ENCODE data around the gene ASIC3.

The ASIC3 gene

DNA sequence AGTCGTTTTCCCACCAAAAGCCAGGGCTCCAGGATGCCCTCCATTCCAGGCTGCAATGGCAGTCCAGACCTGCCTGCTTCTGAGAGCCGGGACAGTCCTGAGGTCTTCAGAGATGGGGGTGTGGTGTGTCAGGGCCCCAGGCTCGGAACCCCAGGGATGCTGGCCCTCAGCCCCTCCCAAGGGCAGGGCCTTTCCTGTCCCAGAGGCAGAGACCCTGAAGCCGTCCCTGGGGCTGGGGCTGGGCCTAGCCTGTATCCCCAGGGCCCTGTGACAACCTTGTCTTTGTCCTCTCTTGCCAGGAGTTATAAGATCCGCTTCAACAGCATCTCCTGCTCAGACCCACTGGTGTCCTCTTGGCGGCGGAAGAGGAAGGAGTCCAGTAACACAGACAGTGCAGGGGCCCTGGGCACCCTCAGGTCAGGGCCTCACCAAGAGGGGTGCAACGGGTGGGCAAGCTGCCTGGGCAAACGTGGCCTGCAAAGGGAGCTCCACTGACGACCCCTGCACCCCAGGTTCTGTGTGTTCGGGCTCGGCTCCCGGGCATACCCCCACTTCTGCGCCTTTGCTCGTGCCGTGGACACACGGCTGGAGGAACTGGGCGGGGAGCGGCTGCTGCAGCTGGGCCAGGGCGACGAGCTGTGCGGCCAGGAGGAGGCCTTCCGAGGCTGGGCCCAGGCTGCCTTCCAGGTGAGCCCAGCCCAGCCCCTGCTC, 41.6 kb upstream of the ASIC3 start:
- TF ChIP-seq, protein P1, sequence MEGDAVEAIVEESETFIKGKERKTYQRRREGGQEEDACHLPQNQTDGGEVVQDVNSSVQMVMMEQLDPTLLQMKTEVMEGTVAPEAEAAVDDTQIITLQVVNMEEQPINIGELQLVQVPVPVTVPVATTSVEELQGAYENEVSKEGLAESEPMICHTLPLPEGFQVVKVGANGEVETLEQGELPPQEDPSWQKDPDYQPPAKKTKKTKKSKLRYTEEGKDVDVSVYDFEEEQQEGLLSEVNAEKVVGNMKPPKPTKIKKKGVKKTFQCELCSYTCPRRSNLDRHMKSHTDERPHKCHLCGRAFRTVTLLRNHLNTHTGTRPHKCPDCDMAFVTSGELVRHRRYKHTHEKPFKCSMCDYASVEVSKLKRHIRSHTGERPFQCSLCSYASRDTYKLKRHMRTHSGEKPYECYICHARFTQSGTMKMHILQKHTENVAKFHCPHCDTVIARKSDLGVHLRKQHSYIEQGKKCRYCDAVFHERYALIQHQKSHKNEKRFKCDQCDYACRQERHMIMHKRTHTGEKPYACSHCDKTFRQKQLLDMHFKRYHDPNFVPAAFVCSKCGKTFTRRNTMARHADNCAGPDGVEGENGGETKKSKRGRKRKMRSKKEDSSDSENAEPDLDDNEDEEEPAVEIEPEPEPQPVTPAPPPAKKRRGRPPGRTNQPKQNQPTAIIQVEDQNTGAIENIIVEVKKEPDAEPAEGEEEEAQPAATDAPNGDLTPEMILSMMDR (conservative IDR thresholded peaks at IDR 0.05; ENCODE audit: low read length), result no peak
- TF ChIP-seq EZH2phosphoT487 (IDR thresholded peaks at IDR 0.05; ENCODE audit: borderline replicate concordance), result no peak

DNA sequence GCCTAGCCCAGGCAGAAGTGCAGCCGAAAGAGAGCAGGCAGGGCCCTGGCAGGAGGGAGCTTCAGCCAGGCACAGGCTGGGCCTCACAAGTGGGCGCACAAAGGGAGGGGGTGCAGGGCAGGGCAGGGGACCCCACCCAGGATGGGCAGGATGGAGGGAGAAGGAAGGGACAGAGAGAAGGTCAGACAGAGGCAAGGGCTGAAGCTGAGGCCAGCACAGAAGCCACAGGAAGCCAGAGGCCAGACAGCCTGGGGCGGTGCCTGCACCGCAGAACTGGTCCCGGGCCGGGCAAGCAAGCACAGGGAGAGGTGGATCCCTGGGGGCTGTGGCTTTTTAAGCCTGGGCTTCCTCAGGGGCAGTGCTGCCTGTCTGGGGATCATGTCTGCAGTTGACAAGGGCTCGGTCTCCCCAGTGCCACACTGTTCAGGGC, 40.8 kb upstream of the ASIC3 start:
- H3K4me3 ChIP-seq (ENCODE audit: low read length, poor library complexity, severe bottlenecking), result peak overlapping the region; percentile 74
- peak overlapping the region; percentile 82 for H3K4me2 ChIP-seq (ENCODE audit: low read depth, low read length, poor library complexity, severe bottlenecking)
- no peaks in the 10 kb centered on the region for H3K9me2 ChIP-seq (replicated peaks; ENCODE audit: low read depth, low read length)
- H3K27me3 ChIP-seq (ENCODE audit: insufficient read depth, low read length, poor library complexity, severe bottlenecking), result no peaks in the 10 kb centered on the region
- H3K9me3 ChIP-seq (ENCODE audit: insufficient read depth, low read depth, low read length), result no peaks in the 10 kb centered on the region
- H3K36me3 ChIP-seq (ENCODE audit: insufficient read depth, low read length), result no peaks in the 10 kb centered on the region
- H3K4me1 ChIP-seq (ENCODE audit: insufficient read depth, low read length, poor library complexity, severe bottlenecking), result peaks cover 35% of the 10 kb centered on the region
- H4K20me1 ChIP-seq (ENCODE audit: insufficient read depth, low read length, poor library complexity, severe bottlenecking), result no peaks in the 10 kb centered on the region
- H3F3A ChIP-seq (ENCODE audit: low read depth), result no peaks in the 10 kb centered on the region
- no peaks in the 10 kb centered on the region for H3K79me2 ChIP-seq (ENCODE audit: insufficient read depth, low read length)
- no peak overlapping the region for H2AFZ ChIP-seq (ENCODE audit: low read length)
- peak overlapping the region; percentile 65 for H3K9ac ChIP-seq (ENCODE audit: low read depth, low read length, poor library complexity, severe bottlenecking)
- TF ChIP-seq, protein P1 (conservative IDR thresholded peaks at IDR 0.05; ENCODE audit: low read length), result no peak
- TF ChIP-seq EZH2phosphoT487 (IDR thresholded peaks at IDR 0.05; ENCODE audit: borderline replicate concordance), result no peak

More for the DNA sequence above, 41.6 kb upstream of the ASIC3 start:
- Histone ChIP-seq H3K9me3 (ENCODE audit: insufficient read depth, low read depth, low read length) (no peaks in the 10 kb centered on the region), H3F3A (ENCODE audit: low read depth) (no peaks in the 10 kb centered on the region), H3K4me3 (ENCODE audit: low read length, poor library complexity, severe bottlenecking) (no peak overlapping the region), H3K9me2 (replicated peaks; ENCODE audit: low read depth, low read length) (no peaks in the 10 kb centered on the region), H2AFZ (ENCODE audit: low read length) (no peak overlapping the region), H3K4me2 (ENCODE audit: low read depth, low read length, poor library complexity, severe bottlenecking) (no peak overlapping the region), H3K4me1 (ENCODE audit: insufficient read depth, low read length, poor library complexity, severe bottlenecking) (peaks cover 33% of the 10 kb centered on the region), H3K9ac (ENCODE audit: low read depth, low read length, poor library complexity, severe bottlenecking) (no peak overlapping the region), H3K27me3 (ENCODE audit: insufficient read depth, low read length, poor library complexity, severe bottlenecking) (no peaks in the 10 kb centered on the region), H3K36me3 (ENCODE audit: insufficient read depth, low read length) (no peaks in the 10 kb centered on the region), H3K79me2 (ENCODE audit: insufficient read depth, low read length) (no peaks in the 10 kb centered on the region), H4K20me1 (ENCODE audit: insufficient read depth, low read length, poor library complexity, severe bottlenecking) (no peaks in the 10 kb centered on the region)

DNA sequence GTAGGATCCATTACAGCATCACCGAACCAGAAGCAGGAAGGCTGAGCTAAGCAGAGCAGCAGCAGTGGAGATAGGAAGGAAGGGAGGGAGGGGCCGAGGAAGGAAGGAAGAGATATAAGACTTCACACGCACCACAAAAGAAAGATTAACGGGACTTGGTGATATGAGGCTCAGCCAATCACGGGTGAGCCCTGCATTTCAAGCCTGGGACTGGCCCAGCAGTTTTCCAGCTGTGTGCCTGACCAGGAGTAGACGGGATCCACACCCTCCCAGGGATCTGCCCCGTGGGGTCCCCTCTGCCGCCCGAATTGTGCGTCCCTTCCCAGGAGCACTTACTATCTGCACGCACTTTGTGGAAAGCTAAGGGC, 40.2 kb upstream of the ASIC3 start:
- peaks cover 38% of the 10 kb centered on the region for H3K4me1 ChIP-seq (ENCODE audit: insufficient read depth, low read length, poor library complexity, severe bottlenecking)
- TF ChIP-seq, protein P1 (conservative IDR thresholded peaks at IDR 0.05; ENCODE audit: low read length), result no peak
- no peak for TF ChIP-seq EZH2phosphoT487 (IDR thresholded peaks at IDR 0.05; ENCODE audit: borderline replicate concordance)
- H3F3A ChIP-seq (ENCODE audit: low read depth), result no peaks in the 10 kb centered on the region
- no peaks in the 10 kb centered on the region for H3K27me3 ChIP-seq (ENCODE audit: insufficient read depth, low read length, poor library complexity, severe bottlenecking)
- H3K9ac ChIP-seq (ENCODE audit: low read depth, low read length, poor library complexity, severe bottlenecking), result peak overlapping the region; percentile 65
- H3K36me3 ChIP-seq (ENCODE audit: insufficient read depth, low read length), result no peaks in the 10 kb centered on the region
- H3K4me2 ChIP-seq (ENCODE audit: low read depth, low read length, poor library complexity, severe bottlenecking), result peak overlapping the region; percentile 82
- H2AFZ ChIP-seq (ENCODE audit: low read length), result peak overlapping the region; percentile 44
- no peaks in the 10 kb centered on the region for H3K79me2 ChIP-seq (ENCODE audit: insufficient read depth, low read length)
- no peaks in the 10 kb centered on the region for H3K9me3 ChIP-seq (ENCODE audit: insufficient read depth, low read depth, low read length)
- peak overlapping the region; percentile 74 for H3K4me3 ChIP-seq (ENCODE audit: low read length, poor library complexity, severe bottlenecking)
- H4K20me1 ChIP-seq (ENCODE audit: insufficient read depth, low read length, poor library complexity, severe bottlenecking), result no peaks in the 10 kb centered on the region
- no peaks in the 10 kb centered on the region for H3K9me2 ChIP-seq (replicated peaks; ENCODE audit: low read depth, low read length)
